GM18870 (cell line): ENCODE measurements around the gene TSR3.
"Not testable (repeated sequence)": the region's sequence is repeated elsewhere in the genome, so short reads cannot be mapped to it uniquely, and the experiment has no call there.

Experiments used
- ATAC-seq: cut with Tn5 transposase; IDR thresholded peaks from one replicate; pipeline ENCODE4 v1.9.1; 2021; ENCODE audit warnings: moderate library complexity; ENCODE audit not compliant: unreplicated experiment

The TSR3 gene

GRCh38 chr16:1338855-1339675 lies 12.6 kb downstream of the TSR3 start:
- ATAC-seq = no peak

GRCh38 chr16:1338119-1338730 lies 13.5 kb downstream of the TSR3 start:
- ATAC-seq = no peak

- no peak for ATAC-seq
Measured at GRCh38 chr16:1337486-1337885, 14.2 kb downstream of the TSR3 start.

GRCh38 chr16:1336619-1337018 lies 15.1 kb downstream of the TSR3 start:
- ATAC-seq = no peak

- ATAC-seq = no peak
Measured at GRCh38 chr16:1335996-1336395, 15.7 kb downstream of the TSR3 start.

GRCh38 chr16:1335211-1335971 lies 16.3 kb downstream of the TSR3 start:
- ATAC-seq = no peak

- no peak for ATAC-seq
Measured at GRCh38 chr16:1334739-1335138, 16.9 kb downstream of the TSR3 start.

GRCh38 chr16:1333854-1334700 lies 17.6 kb downstream of the TSR3 start:
- no peak for ATAC-seq

GRCh38 chr16:1333149-1333812 lies 18.4 kb downstream of the TSR3 start, which contains the start of gene BAIAP3:
BAIAP3 (plus strand) TSS chr16:1333645; CDS start chr16:1338550, 4,905 bp downstream.
- no peak for ATAC-seq

GRCh38 chr16:1332618-1333148 lies 19.0 kb downstream of the TSR3 start:
- no peak for ATAC-seq

GRCh38 chr16:1331712-1332617 lies 19.7 kb downstream of the TSR3 start:
- no peak for ATAC-seq

- ATAC-seq = no peak
Measured at GRCh38 chr16:1330931-1331711, 20.6 kb downstream of the TSR3 start.

GRCh38 chr16:1330260-1330914 lies 21.3 kb downstream of the TSR3 start:
- no peak for ATAC-seq

- ATAC-seq = not testable (repeated sequence)
Measured at GRCh38 chr16:1328961-1329360, 22.7 kb downstream of the TSR3 start.

GRCh38 chr16:1328136-1328535 lies 23.5 kb downstream of the TSR3 start:
- not testable (repeated sequence) for ATAC-seq

GRCh38 chr16:1327619-1327947 lies 24.1 kb downstream of the TSR3 start:
- ATAC-seq = no peak

GRCh38 chr16:1326946-1327618 lies 24.6 kb downstream of the TSR3 start:
- no peak for ATAC-seq
